ENCODE measurements around the gene CDKL2. TPM values are rescaled to one million over a fixed set of nuclear protein-coding genes. Genes with fewer than 3 reads are reported as not detected.

CDKL2 gene
- total and polyA plus RNA-seq, 2 experiments from 2014 or later, result 1.8 to 3.1 TPM

DNA sequence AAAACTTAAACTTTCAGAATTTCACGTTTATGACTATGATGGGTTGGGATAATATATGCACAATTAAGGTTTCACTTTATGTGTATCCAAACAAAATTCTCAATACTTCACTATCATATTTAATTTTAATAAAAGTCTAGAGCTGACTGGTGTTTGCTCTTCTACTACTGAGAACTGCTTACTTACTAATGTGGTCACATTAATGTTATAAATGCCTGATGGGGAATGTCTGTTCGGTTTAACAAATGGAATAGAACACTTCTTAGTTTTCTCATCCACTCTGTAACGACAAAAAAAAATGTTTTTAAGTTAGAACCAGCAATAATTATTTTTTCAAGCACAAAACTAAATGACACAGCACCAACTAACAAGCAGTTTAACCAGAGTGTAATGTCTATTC, 34.3 kb downstream of the CDKL2 start:
- Histone ChIP-seq H3F3A (replicated peaks; ENCODE audit: low read depth) (no peaks in the 10 kb centered on the region), H2AFZ (no peak overlapping the region), H3K9me2 (ENCODE audit: insufficient read depth) (no peaks in the 10 kb centered on the region), H3K4me3 (no peak overlapping the region), H3K27me3 (ENCODE audit: insufficient read depth) (no peaks in the 10 kb centered on the region), H3K4me2 (no peak overlapping the region), H3K27ac (ENCODE audit: low read depth) (no peak overlapping the region), H3K4me1 (ENCODE audit: insufficient read depth) (no peaks in the 10 kb centered on the region), H4K20me1 (replicated peaks; ENCODE audit: insufficient read depth) (no peaks in the 10 kb centered on the region), H3K79me2 (replicated peaks; ENCODE audit: insufficient read depth) (no peaks in the 10 kb centered on the region), H3K36me3 (ENCODE audit: insufficient read depth) (no peaks in the 10 kb centered on the region)
- TF ChIP-seq, protein P1, sequence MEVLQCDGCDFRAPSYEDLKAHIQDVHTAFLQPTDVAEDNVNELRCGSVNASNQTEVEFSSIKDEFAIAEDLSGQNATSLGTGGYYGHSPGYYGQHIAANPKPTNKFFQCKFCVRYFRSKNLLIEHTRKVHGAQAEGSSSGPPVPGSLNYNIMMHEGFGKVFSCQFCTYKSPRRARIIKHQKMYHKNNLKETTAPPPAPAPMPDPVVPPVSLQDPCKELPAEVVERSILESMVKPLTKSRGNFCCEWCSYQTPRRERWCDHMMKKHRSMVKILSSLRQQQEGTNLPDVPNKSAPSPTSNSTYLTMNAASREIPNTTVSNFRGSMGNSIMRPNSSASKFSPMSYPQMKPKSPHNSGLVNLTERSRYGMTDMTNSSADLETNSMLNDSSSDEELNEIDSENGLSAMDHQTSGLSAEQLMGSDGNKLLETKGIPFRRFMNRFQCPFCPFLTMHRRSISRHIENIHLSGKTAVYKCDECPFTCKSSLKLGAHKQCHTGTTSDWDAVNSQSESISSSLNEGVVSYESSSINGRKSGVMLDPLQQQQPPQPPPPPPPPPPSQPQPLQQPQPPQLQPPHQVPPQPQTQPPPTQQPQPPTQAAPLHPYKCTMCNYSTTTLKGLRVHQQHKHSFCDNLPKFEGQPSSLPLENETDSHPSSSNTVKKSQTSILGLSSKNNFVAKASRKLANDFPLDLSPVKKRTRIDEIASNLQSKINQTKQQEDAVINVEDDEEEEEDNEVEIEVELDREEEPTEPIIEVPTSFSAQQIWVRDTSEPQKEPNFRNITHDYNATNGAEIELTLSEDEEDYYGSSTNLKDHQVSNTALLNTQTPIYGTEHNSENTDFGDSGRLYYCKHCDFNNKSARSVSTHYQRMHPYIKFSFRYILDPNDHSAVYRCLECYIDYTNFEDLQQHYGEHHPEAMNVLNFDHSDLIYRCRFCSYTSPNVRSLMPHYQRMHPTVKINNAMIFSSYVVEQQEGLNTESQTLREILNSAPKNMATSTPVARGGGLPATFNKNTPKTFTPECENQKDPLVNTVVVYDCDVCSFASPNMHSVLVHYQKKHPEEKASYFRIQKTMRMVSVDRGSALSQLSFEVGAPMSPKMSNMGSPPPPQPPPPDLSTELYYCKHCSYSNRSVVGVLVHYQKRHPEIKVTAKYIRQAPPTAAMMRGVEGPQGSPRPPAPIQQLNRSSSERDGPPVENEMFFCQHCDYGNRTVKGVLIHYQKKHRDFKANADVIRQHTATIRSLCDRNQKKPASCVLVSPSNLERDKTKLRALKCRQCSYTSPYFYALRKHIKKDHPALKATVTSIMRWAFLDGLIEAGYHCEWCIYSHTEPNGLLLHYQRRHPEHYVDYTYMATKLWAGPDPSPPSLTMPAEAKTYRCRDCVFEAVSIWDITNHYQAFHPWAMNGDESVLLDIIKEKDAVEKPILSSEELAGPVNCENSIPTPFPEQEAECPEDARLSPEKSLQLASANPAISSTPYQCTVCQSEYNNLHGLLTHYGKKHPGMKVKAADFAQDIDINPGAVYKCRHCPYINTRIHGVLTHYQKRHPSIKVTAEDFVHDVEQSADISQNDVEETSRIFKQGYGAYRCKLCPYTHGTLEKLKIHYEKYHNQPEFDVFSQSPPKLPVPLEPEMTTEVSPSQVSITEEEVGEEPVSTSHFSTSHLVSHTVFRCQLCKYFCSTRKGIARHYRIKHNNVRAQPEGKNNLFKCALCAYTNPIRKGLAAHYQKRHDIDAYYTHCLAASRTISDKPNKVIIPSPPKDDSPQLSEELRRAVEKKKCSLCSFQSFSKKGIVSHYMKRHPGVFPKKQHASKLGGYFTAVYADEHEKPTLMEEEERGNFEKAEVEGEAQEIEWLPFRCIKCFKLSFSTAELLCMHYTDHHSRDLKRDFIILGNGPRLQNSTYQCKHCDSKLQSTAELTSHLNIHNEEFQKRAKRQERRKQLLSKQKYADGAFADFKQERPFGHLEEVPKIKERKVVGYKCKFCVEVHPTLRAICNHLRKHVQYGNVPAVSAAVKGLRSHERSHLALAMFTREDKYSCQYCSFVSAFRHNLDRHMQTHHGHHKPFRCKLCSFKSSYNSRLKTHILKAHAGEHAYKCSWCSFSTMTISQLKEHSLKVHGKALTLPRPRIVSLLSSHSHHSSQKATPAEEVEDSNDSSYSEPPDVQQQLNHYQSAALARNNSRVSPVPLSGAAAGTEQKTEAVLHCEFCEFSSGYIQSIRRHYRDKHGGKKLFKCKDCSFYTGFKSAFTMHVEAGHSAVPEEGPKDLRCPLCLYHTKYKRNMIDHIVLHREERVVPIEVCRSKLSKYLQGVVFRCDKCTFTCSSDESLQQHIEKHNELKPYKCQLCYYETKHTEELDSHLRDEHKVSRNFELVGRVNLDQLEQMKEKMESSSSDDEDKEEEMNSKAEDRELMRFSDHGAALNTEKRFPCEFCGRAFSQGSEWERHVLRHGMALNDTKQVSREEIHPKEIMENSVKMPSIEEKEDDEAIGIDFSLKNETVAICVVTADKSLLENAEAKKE (CRISPR knock-in tag; IDR thresholded peaks at IDR 0.05), result no peak
- TF ChIP-seq CREB1 (CRISPR knock-in tag; IDR thresholded peaks at IDR 0.05; ENCODE audit: low read depth) (no peak), NANOG (IDR thresholded peaks at IDR 0.05; ENCODE audit: borderline replicate concordance) (no peak), STAT1 (IDR thresholded peaks at IDR 0.05; ENCODE audit: unreplicated experiment) (no peak)
- TF ChIP-seq, protein P2, sequence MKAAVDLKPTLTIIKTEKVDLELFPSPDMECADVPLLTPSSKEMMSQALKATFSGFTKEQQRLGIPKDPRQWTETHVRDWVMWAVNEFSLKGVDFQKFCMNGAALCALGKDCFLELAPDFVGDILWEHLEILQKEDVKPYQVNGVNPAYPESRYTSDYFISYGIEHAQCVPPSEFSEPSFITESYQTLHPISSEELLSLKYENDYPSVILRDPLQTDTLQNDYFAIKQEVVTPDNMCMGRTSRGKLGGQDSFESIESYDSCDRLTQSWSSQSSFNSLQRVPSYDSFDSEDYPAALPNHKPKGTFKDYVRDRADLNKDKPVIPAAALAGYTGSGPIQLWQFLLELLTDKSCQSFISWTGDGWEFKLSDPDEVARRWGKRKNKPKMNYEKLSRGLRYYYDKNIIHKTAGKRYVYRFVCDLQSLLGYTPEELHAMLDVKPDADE (IDR thresholded peaks at IDR 0.05), result no peak
- TF ChIP-seq, protein P3, sequence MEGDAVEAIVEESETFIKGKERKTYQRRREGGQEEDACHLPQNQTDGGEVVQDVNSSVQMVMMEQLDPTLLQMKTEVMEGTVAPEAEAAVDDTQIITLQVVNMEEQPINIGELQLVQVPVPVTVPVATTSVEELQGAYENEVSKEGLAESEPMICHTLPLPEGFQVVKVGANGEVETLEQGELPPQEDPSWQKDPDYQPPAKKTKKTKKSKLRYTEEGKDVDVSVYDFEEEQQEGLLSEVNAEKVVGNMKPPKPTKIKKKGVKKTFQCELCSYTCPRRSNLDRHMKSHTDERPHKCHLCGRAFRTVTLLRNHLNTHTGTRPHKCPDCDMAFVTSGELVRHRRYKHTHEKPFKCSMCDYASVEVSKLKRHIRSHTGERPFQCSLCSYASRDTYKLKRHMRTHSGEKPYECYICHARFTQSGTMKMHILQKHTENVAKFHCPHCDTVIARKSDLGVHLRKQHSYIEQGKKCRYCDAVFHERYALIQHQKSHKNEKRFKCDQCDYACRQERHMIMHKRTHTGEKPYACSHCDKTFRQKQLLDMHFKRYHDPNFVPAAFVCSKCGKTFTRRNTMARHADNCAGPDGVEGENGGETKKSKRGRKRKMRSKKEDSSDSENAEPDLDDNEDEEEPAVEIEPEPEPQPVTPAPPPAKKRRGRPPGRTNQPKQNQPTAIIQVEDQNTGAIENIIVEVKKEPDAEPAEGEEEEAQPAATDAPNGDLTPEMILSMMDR (conservative IDR thresholded peaks at IDR 0.05; ENCODE audit: low read depth in 2 of 2), result no peak
- H3K27ac Mint-ChIP-seq, result no peak overlapping the region
- DNase-seq (ENCODE audit: low spot score) (no peak), ATAC-seq (no peak)
- peaks cover 2% of the 10 kb centered on the region; the same call in 2 of the 3 replicates for H3K4me1 Mint-ChIP-seq
- no peaks in the 10 kb centered on the region for H3K27me3 Mint-ChIP-seq (ENCODE audit: insufficient read depth, low read depth, poor library complexity)
- H3K9me3 Mint-ChIP-seq, result no peaks in the 10 kb centered on the region
- no peak overlapping the region for H3K4me3 Mint-ChIP-seq
- H3K36me3 Mint-ChIP-seq (ENCODE audit: low read depth), result no peaks in the 10 kb centered on the region
